ENCODE measurements around the gene ZNF473.

DNA sequence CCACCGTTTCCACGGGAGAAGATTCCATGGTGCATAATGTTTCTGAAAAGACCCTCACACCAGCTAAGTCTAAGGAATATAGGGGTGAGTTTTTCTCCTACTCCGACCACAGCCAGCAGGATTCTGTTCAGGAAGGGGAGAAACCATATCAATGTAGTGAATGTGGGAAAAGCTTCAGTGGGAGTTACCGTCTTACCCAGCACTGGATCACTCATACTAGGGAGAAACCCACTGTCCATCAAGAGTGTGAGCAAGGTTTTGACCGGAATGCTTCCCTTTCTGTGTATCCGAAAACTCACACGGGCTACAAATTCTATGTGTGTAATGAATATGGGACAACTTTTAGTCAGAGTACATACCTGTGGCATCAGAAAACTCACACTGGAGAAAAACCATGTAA is 19.1 kb downstream of the ZNF473 start:
- TF ChIP-seq, protein P1, sequence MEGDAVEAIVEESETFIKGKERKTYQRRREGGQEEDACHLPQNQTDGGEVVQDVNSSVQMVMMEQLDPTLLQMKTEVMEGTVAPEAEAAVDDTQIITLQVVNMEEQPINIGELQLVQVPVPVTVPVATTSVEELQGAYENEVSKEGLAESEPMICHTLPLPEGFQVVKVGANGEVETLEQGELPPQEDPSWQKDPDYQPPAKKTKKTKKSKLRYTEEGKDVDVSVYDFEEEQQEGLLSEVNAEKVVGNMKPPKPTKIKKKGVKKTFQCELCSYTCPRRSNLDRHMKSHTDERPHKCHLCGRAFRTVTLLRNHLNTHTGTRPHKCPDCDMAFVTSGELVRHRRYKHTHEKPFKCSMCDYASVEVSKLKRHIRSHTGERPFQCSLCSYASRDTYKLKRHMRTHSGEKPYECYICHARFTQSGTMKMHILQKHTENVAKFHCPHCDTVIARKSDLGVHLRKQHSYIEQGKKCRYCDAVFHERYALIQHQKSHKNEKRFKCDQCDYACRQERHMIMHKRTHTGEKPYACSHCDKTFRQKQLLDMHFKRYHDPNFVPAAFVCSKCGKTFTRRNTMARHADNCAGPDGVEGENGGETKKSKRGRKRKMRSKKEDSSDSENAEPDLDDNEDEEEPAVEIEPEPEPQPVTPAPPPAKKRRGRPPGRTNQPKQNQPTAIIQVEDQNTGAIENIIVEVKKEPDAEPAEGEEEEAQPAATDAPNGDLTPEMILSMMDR (IDR thresholded peaks at IDR 0.05): no peak
- TF ChIP-seq POLR2A (IDR thresholded peaks at IDR 0.05): no peak

Data from esophagus squamous epithelium (tissue), 4 donors.